ENCODE data around the gene AAK1.
"Not testable (repeated sequence)": the region's sequence is repeated elsewhere in the genome, so short reads cannot be mapped to it uniquely, and the experiment has no call there.

The AAK1 gene

DNA sequence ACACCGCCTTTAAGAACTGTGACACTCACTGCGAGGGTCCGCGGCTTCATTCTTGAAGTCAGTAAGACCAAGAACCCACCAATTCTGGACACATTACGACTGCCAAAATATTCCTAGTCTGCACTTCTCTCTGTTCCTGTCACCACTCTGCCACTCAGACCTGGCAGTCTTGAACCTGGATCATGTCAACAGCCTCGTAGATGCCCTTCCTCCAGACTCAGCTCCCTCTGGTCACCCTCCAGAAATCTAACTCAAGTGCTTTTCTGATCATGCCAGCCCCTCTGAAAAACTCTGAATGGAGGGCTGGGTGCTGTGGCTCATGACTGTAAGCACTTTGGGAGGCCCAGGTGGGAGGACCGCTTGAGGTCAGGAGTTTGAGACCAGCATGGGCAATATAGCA lies 20.3 kb downstream of the AAK1 start:
- DNase-seq: no peak

DNA sequence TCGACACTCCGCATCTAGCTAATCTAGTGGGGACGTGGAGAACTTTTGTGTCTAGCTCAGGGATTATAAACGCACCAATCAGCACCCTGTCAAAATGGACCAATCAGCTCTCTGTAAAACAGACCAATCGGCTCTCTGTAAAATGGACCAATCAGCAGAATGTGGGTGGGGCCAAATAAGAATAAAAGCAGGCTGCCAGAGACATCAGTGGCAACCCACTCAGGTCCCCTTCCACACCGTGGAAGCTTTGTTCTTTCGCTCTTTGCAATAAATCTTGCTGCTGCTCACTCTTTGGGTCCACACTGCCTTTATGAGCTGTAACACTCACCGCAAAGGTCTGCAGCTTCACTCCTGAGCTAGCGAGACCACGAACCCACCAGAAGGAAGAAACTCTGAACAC lies 20.7 kb downstream of the AAK1 start:
- DNase-seq: not testable (repeated sequence)

DNA sequence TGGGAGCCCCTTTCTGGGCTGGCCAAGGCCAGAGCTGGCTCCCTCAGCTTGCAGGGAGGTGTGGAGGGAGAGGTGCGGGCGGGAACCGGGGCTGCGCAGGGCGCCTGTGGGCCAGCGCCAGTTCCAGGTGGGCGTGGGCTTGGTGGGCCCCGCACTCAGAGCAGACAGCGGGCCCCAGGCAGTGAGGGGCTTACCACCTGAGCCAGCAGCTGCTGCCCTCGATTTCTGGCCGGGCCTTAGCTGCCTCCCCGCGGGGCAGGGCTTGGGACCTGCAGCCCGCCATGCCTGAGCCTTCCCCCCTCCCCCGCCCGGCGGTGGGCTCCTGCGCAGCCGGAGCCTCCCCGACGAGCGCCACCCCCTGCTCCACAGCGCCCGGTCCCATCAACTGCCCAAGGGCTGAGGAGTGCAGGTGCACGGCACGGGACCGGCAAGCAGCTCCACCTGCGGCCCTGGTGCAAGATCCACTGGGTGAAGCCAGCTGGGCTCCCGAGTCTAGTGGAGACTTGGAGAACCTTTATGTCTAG lies 21.5 kb downstream of the AAK1 start:
- DNase-seq: not testable (repeated sequence)

DNA sequence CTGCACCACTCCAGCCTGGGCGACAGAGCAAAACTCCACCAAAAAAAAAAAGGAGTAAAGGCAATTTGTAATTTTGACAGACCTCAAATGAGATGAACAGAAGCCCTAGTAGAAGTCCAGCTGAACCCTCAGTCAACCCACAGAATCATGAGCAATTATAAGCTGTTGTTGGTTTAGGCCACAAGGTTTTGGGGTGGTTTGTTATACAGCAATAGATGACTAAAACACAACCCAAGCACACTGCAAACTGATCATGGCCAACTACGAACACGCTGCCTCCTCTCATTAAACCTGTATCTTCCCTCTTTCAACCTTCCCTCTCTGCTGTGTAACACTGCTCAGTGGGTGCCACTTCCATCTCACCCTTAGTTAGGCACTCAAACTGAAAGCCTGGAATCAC lies 22.1 kb downstream of the AAK1 start:
- DNase-seq: no peak

- no peak for DNase-seq
Observed at GRCh38 chr2:69620870-69621269, 22.7 kb downstream of the AAK1 start.

DNA sequence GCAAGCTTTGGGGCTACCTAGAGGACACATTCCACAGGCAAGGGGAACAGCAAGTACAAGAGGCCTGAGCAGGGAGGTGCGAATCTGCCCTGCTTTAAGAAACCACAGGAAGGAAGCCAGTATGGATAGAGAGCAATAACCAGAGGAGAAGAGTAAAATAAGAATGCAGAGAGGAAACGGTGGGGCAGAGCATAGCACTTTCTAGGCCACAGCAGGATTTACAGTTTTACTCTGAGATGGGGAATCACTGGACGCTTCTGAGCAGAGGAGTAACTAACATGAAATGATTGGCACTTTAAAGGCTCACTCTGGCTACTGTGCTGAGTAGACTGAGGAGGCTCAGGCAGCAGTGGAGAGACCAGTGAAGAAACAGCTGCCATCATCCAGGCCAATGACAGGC lies 23.8 kb downstream of the AAK1 start:
- DNase-seq: no peak

- no peak for DNase-seq
Observed at GRCh38 chr2:69618362-69618761, 25.2 kb downstream of the AAK1 start.

- DNase-seq: no peak
Observed at GRCh38 chr2:69617744-69618143, 25.8 kb downstream of the AAK1 start.

DNA sequence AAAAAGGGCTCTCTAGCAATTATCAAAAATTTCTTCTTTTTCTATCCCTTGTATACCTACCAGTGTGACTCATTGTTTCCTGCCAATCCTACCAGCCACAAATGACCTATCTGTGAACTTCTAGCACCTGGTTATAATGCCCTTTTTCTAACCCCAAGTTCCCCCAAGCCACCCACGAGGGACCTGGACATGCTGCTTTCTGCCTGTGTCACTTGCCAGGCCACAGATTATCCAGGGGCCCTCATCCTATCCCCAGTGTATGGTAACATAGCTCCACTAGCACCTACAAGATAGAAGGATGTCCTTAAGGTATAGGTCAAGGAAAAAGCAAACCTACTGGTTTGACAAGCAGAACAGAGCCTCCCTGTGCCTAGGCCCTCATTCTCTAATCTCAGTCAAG lies 26.8 kb downstream of the AAK1 start:
- DNase-seq: peak; percentile 38

DNA sequence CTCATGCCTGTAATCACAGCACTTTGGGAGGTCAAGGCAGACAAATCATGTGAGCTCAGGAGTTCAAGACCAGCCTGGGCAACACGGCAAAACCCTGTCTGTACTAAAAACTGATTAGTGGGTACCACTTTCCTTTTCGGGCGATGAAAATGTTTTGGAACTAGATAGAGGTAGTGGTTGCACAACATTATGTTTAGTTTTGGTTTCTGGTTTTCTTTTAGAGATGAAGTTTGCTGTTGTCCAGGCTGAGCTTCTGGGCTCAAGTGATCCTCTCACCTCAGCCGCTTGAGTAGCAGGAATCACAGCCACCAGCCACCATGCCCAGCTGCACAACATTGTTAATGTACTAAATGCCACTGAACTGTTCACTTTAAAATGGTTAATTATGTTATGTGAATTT lies 27.6 kb downstream of the AAK1 start:
- no peak for DNase-seq

- DNase-seq: no peak
Observed at GRCh38 chr2:69615078-69615625, 28.4 kb downstream of the AAK1 start.

DNA sequence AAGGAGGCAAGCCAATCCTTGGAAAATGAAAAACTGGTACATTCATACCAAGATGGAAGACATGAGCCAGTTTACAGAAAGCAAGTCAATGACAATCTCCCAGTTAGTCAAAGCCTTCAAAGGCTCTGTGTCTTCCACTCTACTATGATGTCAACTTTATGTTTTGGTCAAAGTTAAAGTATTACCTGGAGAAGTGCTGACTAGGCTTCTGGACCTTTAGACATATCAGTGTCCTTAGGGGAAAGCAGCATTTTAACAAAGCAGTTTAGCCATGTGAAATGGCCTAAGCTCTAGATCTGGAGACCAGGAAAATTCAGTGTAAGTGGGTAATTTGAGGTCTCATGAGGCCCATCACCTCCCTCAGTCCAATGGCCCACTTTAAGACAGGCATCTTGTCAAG lies 30.8 kb downstream of the AAK1 start:
- DNase-seq: no peak

GRCh38 chr2:69612200-69612599 lies 31.3 kb downstream of the AAK1 start:
- DNase-seq: no peak

- no peak for DNase-seq
Observed at GRCh38 chr2:69608109-69608508, 35.4 kb downstream of the AAK1 start.

DNA sequence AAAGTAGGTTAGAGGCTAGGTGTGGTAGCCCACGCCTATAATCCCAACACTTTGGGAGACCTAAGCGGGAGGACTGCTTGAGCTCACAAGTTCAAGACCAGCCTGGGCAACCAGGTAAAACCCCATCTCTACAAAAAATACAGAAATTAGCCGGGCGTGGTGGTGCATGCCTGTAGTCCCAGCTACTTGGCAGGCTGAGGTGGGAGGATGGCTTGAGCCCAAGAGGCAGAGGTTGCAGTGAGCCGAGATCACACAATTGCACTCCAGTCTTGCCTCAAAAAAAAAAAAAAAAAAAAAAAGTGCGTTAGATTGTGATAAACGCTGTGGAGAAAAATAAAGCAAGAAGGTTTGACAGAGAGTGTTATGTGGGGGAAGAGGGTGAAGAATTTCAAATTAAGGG lies 36.8 kb downstream of the AAK1 start:
- DNase-seq: not testable (repeated sequence)

DNA sequence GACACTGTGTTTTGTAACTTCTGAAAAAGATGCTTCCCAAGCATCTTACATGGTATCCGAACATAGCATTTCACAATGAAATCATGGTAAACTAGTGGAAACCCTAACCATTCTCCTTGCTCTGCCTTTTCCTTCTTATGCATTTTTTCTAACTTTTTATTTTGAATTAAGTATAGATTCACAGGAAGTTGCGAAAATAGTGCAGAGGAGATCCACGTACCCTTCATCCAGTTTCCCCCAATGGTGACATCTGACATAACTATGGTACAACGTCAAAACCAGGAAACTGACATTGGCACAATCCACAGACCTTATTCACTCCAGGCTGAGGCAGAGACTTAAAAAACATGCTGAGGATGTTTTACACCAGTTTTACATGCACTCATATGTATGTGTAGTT lies 38.3 kb downstream of the AAK1 start:
- DNase-seq: no peak

- DNase-seq: no peak
Observed at GRCh38 chr2:69604836-69605235, 38.7 kb downstream of the AAK1 start.

DNA sequence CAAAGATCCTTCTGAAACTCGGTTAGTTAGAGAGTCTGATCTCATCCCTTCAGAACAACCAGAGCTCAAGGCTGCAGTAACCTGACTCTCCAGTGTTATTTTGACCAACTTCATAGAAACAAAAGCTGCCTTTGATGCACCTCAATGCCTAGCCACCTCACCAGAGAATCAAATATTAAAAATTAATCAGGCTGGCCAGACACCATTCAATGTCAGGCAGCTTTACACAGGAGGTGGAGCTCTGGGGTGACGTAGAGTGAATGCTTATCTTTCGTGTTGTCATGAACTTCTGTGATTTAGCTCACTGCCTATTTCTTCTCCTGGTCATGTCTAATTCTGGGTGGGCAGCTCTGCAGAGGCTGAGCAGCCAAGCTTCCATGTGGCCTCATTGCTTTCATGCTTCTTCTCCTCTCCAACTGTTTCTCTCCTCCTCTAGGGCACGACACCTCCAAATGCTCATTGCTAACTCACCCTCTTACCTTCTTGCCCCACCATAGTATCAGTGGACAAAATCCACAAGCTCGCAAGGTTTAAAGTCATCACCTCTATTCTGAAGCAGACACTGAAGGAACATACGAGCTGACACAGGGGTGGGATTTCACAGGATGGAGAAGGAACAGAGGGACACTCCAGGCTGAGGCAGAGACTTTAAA lies 39.4 kb downstream of the AAK1 start:
- no peak for DNase-seq

DNA sequence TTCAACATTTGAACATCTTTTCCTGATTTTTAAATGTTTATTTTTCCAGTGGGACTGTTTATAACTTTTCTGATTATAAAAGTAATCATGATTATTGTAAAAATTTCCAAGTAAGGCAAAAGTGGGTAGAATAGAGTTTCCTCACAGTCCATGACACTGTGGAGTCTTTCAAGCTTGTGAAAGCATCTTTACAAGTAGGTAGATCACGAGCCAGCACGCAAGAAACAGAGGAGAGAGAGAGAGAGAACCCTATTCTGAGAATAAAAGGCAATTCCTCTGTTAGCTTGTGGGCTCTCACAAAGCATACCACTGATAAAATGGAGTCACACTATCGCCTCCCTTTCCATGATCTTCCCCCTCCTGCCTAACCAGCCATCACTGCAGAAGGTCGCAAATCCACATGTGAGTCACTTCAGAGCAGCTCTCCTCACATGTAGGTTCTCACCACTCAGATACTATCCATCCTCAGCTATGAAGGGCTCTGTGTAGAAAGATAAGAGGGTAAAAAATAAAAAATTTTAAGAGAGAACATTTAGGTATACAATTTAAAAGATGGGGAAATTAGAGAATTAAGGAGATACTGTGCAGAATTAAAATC lies 40.3 kb downstream of the AAK1 start:
- no peak for DNase-seq

- no peak for DNase-seq
Observed at GRCh38 chr2:69601179-69601612, 42.3 kb downstream of the AAK1 start.

- DNase-seq: no peak
Observed at GRCh38 chr2:69600425-69600824, 43.1 kb downstream of the AAK1 start.

GRCh38 chr2:69597843-69598610 lies 45.5 kb downstream of the AAK1 start:
- DNase-seq: no peak

- DNase-seq: no peak
Observed at GRCh38 chr2:69597105-69597504, 46.4 kb downstream of the AAK1 start.

DNA sequence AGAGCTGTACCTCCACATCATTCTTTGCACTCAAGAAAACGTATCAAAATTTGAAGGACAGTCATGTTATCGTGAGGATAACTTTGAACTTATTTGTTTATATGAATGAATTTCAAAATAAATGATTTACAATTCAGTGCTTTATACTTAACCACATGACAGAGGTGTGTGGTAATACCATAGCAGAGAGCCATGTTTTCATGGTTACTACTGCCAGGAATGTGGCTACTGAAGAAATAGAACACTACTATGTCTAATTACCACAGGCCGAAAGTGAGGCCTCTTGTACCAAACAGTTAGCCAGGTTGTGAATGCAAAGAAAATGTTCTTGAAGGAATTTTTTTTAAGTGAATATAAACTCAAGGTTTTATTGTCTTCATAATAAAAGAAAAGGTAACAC lies 49.2 kb downstream of the AAK1 start:
- DNase-seq: no peak

All from activated gamma-delta T cell treated with Interleukin-2 at 50 U/mL for 16 hours (primary cell).